Panc1 (cell line): ENCODE data around the gene VPS37B. TPM values are rescaled to one million over a fixed set of nuclear protein-coding genes. Genes with fewer than 3 reads are reported as not detected.

Source experiments
- ATAC-seq: fragments of 200-7000 bp; cut with Tn5 transposase; 2 replicates; pipeline ENCODE4 v1.9.1; 2020; ENCODE audit warnings: mild to moderate bottlenecking, moderate library complexity
- BruUV-seq: library from RNA; stranded (reverse); fragments of 400-500 nt; replicated peaks from 2 replicates; lab custom pipeline; 2021; lab: Mats Ljungman, UMichigan
- CTCF ChIA-PET: fragments of 300-600 bp; sonication (Branson Sonifier 250); formaldehyde crosslinking; loops from one replicate; lab custom pipeline; 2022; ENCODE audit warnings: antibody characterized with exemption; lab: Charles Lee
- POLR2A ChIA-PET: fragments of 300-600 bp; sonication (Branson Sonifier 250); formaldehyde crosslinking; loops from one replicate; lab custom pipeline; 2022; ENCODE audit warnings: antibody characterized with exemption; lab: Charles Lee
- DNase-seq: peaks from one replicate; pipeline ENCODE4 v3.0.0-alpha.2; 2010; ENCODE audit warnings: low read depth, low spot score
- H3K27ac ChIP-seq: 2 replicates; pipeline ENCODE4 v1.5.1; 2011; ENCODE audit warnings: mild to moderate bottlenecking, low read length, inconsistent platforms
- H3K27me3 ChIP-seq: fragments of 200-500 bp; sonication (Bioruptor generic); 2 replicates; pipeline ENCODE4 v1.6.0; 2014; ENCODE audit warnings: low read length, inconsistent platforms; ENCODE audit not compliant: control insufficient read depth, insufficient read depth
- H3K36me3 ChIP-seq: fragments of 200-500 bp; sonication (Bioruptor generic); 2 replicates; pipeline ENCODE4 v1.5.1; 2014; ENCODE audit warnings: inconsistent platforms, mild to moderate bottlenecking, low read length, moderate library complexity; ENCODE audit not compliant: control insufficient read depth, insufficient read depth
- H3K4me1 ChIP-seq: 2 replicates; pipeline ENCODE4 v1.5.1; 2011; ENCODE audit warnings: inconsistent platforms, mild to moderate bottlenecking, low read length, moderate library complexity; ENCODE audit not compliant: control insufficient read depth, insufficient read depth
- H3K4me3 ChIP-seq, 2 experiments: 2 replicates each; pipeline ENCODE4 v1.5.1; 2011 to 2012; ENCODE audit warnings: low read depth in 2 of 2, low read length in 2 of 2, mild to moderate bottlenecking in 2 of 2, inconsistent platforms in 1 of 2, moderate library complexity in 1 of 2
- H3K9me3 ChIP-seq: fragments of 200-500 bp; sonication (Bioruptor generic); 2 replicates; pipeline ENCODE4 v1.5.1; 2014; ENCODE audit warnings: low read depth, mild to moderate bottlenecking, inconsistent platforms, low read length, moderate library complexity; ENCODE audit not compliant: control insufficient read depth, insufficient read depth
- CTCF ChIP-seq: fragments of 450-650 bp; IDR thresholded peaks from 2 replicates; pipeline ENCODE4 v1.5.1; 2017; ENCODE audit warnings: mild to moderate bottlenecking
- POLR2AphosphoS5 ChIP-seq: IDR thresholded peaks from 2 replicates; pipeline ENCODE4 v1.6.1; 2012; ENCODE audit warnings: mild to moderate bottlenecking, low read depth, low read length, moderate library complexity
- SIN3A ChIP-seq: IDR thresholded peaks from 2 replicates; pipeline ENCODE4 v1.6.1; 2012; ENCODE audit warnings: low read depth, mild to moderate bottlenecking, low read length, moderate library complexity, borderline replicate concordance; ENCODE audit not compliant: insufficient read depth
- TCF7L2 ChIP-seq: IDR thresholded peaks from 2 replicates; pipeline ENCODE4 v1.6.1; 2011; ENCODE audit warnings: mild to moderate bottlenecking, low read depth, low read length, inconsistent platforms
- in situ Hi-C: cut with HindIII; loops from 2 replicates; pipeline ENCODE4 v1.10.0; 2016; ENCODE audit warnings: low sequenced_read_pairs, low pct_unique_long_range_greater_than_20kb
- intact Hi-C: fragments of 100-400 bp; cut with micrococcal nuclease; formaldehyde crosslinking; loops from one replicate; pipeline ENCODE4 v1.10.0; 2022; ENCODE audit not compliant: unreplicated experiment
- total RNA-seq: library from RNA; stranded (reverse); gene quantifications from one replicate; pipeline ENCODE4 v1.2.1, GENCODE V29; 2021; ENCODE audit not compliant: unreplicated experiment
- TF ChIP-seq, protein P1 (sequence below), 2 experiments: IDR thresholded peaks; 2 replicates each; pipeline ENCODE4 v1.6.1; 2011 to 2012; ENCODE audit warnings: low read depth in 2 of 2, control low read depth in 1 of 2, low read length in 1 of 2, mild to moderate bottlenecking in 1 of 2, moderate library complexity in 1 of 2; ENCODE audit not compliant: insufficient read depth in 1 of 2

Gene VPS37B
- total RNA-seq, 1 experiment from 2014 or later = 76.7 TPM

- no peak for ATAC-seq
Observed at GRCh38 chr12:122865268-122866231, 30.4 kb downstream of the VPS37B start.

GRCh38 chr12:122864894-122865253, 31.1 kb downstream of the VPS37B start:
- ATAC-seq (no peak), DNase-seq (no peak)
- ChIA-PET CTCF (interaction anchor here (0.6 kb wide), 2 partner anchors 59 to 553 kb away, joined by 8 to 9 read pairs; no protein-coding TSS in a partner anchor), POLR2A (no interaction called here)
- Histone ChIP-seq H3K27me3 (no peaks in the 10 kb centered on the region), H3K27ac (peak overlapping the region; percentile 71), H3K4me1 (peaks cover 81% of the 10 kb centered on the region), H3K4me3 (no peak overlapping the region), H3K9me3 (no peaks in the 10 kb centered on the region), H3K36me3 (peaks cover 10% of the 10 kb centered on the region)
- intact Hi-C loops = no loop called here
- TF ChIP-seq TCF7L2 (no peak), CTCF (no peak), SIN3A (no peak), POLR2AphosphoS5 (no peak)
- TF ChIP-seq, protein P1, sequence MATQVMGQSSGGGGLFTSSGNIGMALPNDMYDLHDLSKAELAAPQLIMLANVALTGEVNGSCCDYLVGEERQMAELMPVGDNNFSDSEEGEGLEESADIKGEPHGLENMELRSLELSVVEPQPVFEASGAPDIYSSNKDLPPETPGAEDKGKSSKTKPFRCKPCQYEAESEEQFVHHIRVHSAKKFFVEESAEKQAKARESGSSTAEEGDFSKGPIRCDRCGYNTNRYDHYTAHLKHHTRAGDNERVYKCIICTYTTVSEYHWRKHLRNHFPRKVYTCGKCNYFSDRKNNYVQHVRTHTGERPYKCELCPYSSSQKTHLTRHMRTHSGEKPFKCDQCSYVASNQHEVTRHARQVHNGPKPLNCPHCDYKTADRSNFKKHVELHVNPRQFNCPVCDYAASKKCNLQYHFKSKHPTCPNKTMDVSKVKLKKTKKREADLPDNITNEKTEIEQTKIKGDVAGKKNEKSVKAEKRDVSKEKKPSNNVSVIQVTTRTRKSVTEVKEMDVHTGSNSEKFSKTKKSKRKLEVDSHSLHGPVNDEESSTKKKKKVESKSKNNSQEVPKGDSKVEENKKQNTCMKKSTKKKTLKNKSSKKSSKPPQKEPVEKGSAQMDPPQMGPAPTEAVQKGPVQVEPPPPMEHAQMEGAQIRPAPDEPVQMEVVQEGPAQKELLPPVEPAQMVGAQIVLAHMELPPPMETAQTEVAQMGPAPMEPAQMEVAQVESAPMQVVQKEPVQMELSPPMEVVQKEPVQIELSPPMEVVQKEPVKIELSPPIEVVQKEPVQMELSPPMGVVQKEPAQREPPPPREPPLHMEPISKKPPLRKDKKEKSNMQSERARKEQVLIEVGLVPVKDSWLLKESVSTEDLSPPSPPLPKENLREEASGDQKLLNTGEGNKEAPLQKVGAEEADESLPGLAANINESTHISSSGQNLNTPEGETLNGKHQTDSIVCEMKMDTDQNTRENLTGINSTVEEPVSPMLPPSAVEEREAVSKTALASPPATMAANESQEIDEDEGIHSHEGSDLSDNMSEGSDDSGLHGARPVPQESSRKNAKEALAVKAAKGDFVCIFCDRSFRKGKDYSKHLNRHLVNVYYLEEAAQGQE (IDR thresholded peaks at IDR 0.05; ENCODE audit: insufficient read depth in 1 of 2, low read depth in 2 of 2, low read length in 1 of 2) = no peak
- in situ Hi-C loops = no loop called here
- no TSS peak for BruUV-seq

More at GRCh38 chr12:122865268-122866231, 30.4 kb downstream of the VPS37B start:
- H3K36me3 ChIP-seq = peaks cover 10% of the 10 kb centered on the region
- H3K4me1 ChIP-seq = peaks cover 84% of the 10 kb centered on the region
- TF ChIP-seq POLR2AphosphoS5 (no peak; the same call in 1 of the 2 replicates), SIN3A (no peak), TCF7L2 (no peak), CTCF (peak; percentile 81)
- TF ChIP-seq, protein P1 (IDR thresholded peaks at IDR 0.05; ENCODE audit: insufficient read depth in 1 of 2, low read depth in 2 of 2, low read length in 1 of 2) = no peak
- CTCF ChIA-PET = interaction anchor here (0.6 kb wide), 1 partner anchor 60 kb away, joined by 8 read pairs; no protein-coding TSS in a partner anchor
- no peaks in the 10 kb centered on the region for H3K27me3 ChIP-seq
- no peak for DNase-seq
- no peaks in the 10 kb centered on the region for H3K9me3 ChIP-seq
- H3K4me3 ChIP-seq = no peak overlapping the region
- intact Hi-C loops = no loop called here
- peak overlapping the region; percentile 71 for H3K27ac ChIP-seq
- BruUV-seq = no TSS peak
- in situ Hi-C loops = no loop called here
- POLR2A ChIA-PET = no interaction called here
